IMR-90 (cell line): ENCODE results near the gene TMC3.

Source experiments
- CEBPB ChIP-seq: IDR thresholded peaks from 2 replicates; pipeline ENCODE4 v1.6.1; 2012; ENCODE audit warnings: low read depth, low read length, improper control_type of control experiment
- POLR2A ChIP-seq: IDR thresholded peaks from 2 replicates; pipeline ENCODE4 v1.6.1; 2012; ENCODE audit warnings: mild to moderate bottlenecking, low read depth, low read length
- RAD21 ChIP-seq: IDR thresholded peaks from 2 replicates; pipeline ENCODE4 v1.6.1; 2012; ENCODE audit warnings: low read length, improper control_type of control experiment
- TF ChIP-seq, protein P1 (sequence below): conservative IDR thresholded peaks from 2 replicates; pipeline ENCODE4 v1.5.1; 2012; ENCODE audit warnings: mild to moderate bottlenecking, low read depth, low read length, improper control_type of control experiment
- TF ChIP-seq, protein P2 (sequence below): fragments of 150-350 bp; IDR thresholded peaks from 2 replicates; pipeline ENCODE4 v1.6.1; 2017; ENCODE audit warnings: mild to moderate bottlenecking, antibody characterized with exemption, low read length, low read depth

DNA sequence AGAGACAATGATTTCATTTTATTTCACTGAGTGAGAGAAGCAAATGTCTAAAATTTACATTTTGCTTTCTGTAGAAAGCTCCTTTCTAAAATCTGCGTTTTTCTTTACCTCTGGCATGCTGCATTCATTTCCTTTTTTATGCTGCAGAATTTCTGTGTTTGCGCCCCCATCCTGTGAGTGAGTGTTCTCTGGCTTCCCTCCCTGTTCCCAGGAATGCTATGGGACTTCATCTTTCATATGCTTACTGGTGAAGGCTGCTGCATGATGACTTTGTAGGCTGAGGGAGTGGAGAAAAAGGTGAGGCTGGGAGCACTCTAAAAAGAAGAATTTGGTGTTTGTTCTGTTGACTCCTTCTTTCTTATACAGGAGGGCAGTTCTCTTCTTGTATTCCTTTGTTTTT lies 7.7 kb upstream of the TMC3 start:
- TF ChIP-seq POLR2A (no peak), CEBPB (no peak), RAD21 (no peak)
- TF ChIP-seq, protein P1, sequence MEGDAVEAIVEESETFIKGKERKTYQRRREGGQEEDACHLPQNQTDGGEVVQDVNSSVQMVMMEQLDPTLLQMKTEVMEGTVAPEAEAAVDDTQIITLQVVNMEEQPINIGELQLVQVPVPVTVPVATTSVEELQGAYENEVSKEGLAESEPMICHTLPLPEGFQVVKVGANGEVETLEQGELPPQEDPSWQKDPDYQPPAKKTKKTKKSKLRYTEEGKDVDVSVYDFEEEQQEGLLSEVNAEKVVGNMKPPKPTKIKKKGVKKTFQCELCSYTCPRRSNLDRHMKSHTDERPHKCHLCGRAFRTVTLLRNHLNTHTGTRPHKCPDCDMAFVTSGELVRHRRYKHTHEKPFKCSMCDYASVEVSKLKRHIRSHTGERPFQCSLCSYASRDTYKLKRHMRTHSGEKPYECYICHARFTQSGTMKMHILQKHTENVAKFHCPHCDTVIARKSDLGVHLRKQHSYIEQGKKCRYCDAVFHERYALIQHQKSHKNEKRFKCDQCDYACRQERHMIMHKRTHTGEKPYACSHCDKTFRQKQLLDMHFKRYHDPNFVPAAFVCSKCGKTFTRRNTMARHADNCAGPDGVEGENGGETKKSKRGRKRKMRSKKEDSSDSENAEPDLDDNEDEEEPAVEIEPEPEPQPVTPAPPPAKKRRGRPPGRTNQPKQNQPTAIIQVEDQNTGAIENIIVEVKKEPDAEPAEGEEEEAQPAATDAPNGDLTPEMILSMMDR = no peak
- TF ChIP-seq, protein P2, sequence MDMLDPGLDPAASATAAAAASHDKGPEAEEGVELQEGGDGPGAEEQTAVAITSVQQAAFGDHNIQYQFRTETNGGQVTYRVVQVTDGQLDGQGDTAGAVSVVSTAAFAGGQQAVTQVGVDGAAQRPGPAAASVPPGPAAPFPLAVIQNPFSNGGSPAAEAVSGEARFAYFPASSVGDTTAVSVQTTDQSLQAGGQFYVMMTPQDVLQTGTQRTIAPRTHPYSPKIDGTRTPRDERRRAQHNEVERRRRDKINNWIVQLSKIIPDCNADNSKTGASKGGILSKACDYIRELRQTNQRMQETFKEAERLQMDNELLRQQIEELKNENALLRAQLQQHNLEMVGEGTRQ = no peak
